GM12878 (cell line): ENCODE data around the gene AKAP13. TPM values are rescaled to one million over a fixed set of nuclear protein-coding genes. Genes with fewer than 3 reads are reported as not detected.
A peak's percentile ranks its signal among the peaks of the same experiment; 100 is the strongest.

Experiments
- ATF2 ChIP-seq: IDR thresholded peaks from 2 replicates; pipeline ENCODE4 v1.6.1; 2012; ENCODE audit warnings: low read length, inconsistent platforms
- CBFB ChIP-seq: IDR thresholded peaks from 2 replicates; pipeline ENCODE4 v1.6.1; 2016; ENCODE audit warnings: antibody characterized with exemption, low read depth
- CTCF ChIP-seq, 3 experiments: IDR thresholded peaks in 2 of 3; conservative IDR thresholded peaks in 1 of 3; 2 replicates each; pipeline ENCODE4 v1.5.1; 2011; ENCODE audit warnings: low read depth in 3 of 3, low read length in 3 of 3, mild to moderate bottlenecking in 3 of 3, control low read depth in 2 of 3, moderate library complexity in 2 of 3, inconsistent platforms in 1 of 3, mixed read lengths in 1 of 3; ENCODE audit not compliant: control insufficient read depth in 2 of 3, insufficient read depth in 1 of 3; ENCODE audit errors: extremely low read depth in 1 of 3
- EED ChIP-seq: sonication (generic); IDR thresholded peaks from 2 replicates; pipeline ENCODE4 v1.6.1; 2016; ENCODE audit warnings: antibody characterized with exemption, low read depth
- ESRRA ChIP-seq: IDR thresholded peaks from 2 replicates; pipeline ENCODE4 v1.6.1; 2012; ENCODE audit warnings: mild to moderate bottlenecking, low read length, improper control_type of control experiment
- GATAD2B ChIP-seq: fragments of 450-650 bp; conservative IDR thresholded peaks from 2 replicates; pipeline ENCODE4 v1.6.1; 2017; ENCODE audit warnings: low read depth, mild to moderate bottlenecking, moderate library complexity
- IKZF1 ChIP-seq: fragments of 450-650 bp; conservative IDR thresholded peaks from 2 replicates; pipeline ENCODE4 v1.6.1; 2017; ENCODE audit warnings: antibody characterized with exemption, mild to moderate bottlenecking
- IRF5 ChIP-seq: fragments of 450-650 bp; IDR thresholded peaks from 2 replicates; pipeline ENCODE4 v1.6.1; 2017; ENCODE audit warnings: borderline replicate concordance
- MEF2A ChIP-seq: IDR thresholded peaks from 2 replicates; pipeline ENCODE4 v1.6.1; 2011; ENCODE audit warnings: low read depth, mild to moderate bottlenecking, low read length, moderate library complexity; ENCODE audit not compliant: insufficient read depth
- MTA2 ChIP-seq: fragments of 450-650 bp; IDR thresholded peaks from 2 replicates; pipeline ENCODE4 v1.6.1; 2016; ENCODE audit warnings: low read depth, mild to moderate bottlenecking, moderate library complexity
- NFIC ChIP-seq: IDR thresholded peaks from 2 replicates; pipeline ENCODE4 v1.6.1; 2012; ENCODE audit warnings: low read depth, mild to moderate bottlenecking, inconsistent platforms, low read length, moderate library complexity
- NFYB ChIP-seq: IDR thresholded peaks from 2 replicates; pipeline ENCODE4 v1.6.1; 2011; ENCODE audit warnings: low read depth, mild to moderate bottlenecking, low read length, improper control_type of control experiment, moderate library complexity; ENCODE audit not compliant: insufficient read depth
- NKRF ChIP-seq: fragments of 450-650 bp; conservative IDR thresholded peaks from 2 replicates; pipeline ENCODE4 v1.6.1; 2017; ENCODE audit warnings: mild to moderate bottlenecking, moderate library complexity
- NR2C2 ChIP-seq: IDR thresholded peaks from 2 replicates; pipeline ENCODE4 v1.6.1; 2011; ENCODE audit warnings: borderline replicate concordance, low read depth; ENCODE audit not compliant: control insufficient read depth, insufficient read length
- NR2F1 ChIP-seq: fragments of 450-650 bp; conservative IDR thresholded peaks from 2 replicates; pipeline ENCODE4 v1.6.1; 2017; ENCODE audit warnings: mild to moderate bottlenecking
- POLR2AphosphoS5 ChIP-seq: IDR thresholded peaks from 2 replicates; pipeline ENCODE4 v1.6.1; 2011; ENCODE audit warnings: mild to moderate bottlenecking, low read length, inconsistent platforms
- RB1 ChIP-seq: fragments of 450-650 bp; formaldehyde crosslinking; IDR thresholded peaks from 2 replicates; pipeline ENCODE4 v1.6.1; 2017; ENCODE audit warnings: mild to moderate bottlenecking, borderline replicate concordance
- RCOR1 ChIP-seq: conservative IDR thresholded peaks from 2 replicates; pipeline ENCODE4 v1.6.1; 2012; ENCODE audit warnings: low read depth, low read length, improper control_type of control experiment
- SMAD1 ChIP-seq: fragments of 450-650 bp; IDR thresholded peaks from 2 replicates; pipeline ENCODE4 v1.6.1; 2018; ENCODE audit warnings: mild to moderate bottlenecking, low read depth; ENCODE audit not compliant: partially characterized antibody
- SRF ChIP-seq, 2 experiments: IDR thresholded peaks; 2 replicates each; pipeline ENCODE4 v1.6.1; 2011; ENCODE audit warnings: low read depth in 2 of 2, low read length in 2 of 2, mild to moderate bottlenecking in 1 of 2, moderate library complexity in 1 of 2
- TCF12 ChIP-seq: IDR thresholded peaks from 2 replicates; pipeline ENCODE4 v1.6.1; 2011; ENCODE audit warnings: low read depth, mild to moderate bottlenecking, low read length
- ZBED1 ChIP-seq: IDR thresholded peaks from 2 replicates; pipeline ENCODE4 v1.6.1; 2016; ENCODE audit warnings: borderline replicate concordance
- ZNF207 ChIP-seq: fragments of 450-650 bp; IDR thresholded peaks from 2 replicates; pipeline ENCODE4 v1.6.1; 2014; ENCODE audit warnings: antibody characterized with exemption, mild to moderate bottlenecking, borderline replicate concordance
- ZSCAN29 ChIP-seq: fragments of 450-650 bp; IDR thresholded peaks from 2 replicates; pipeline ENCODE4 v1.6.1; 2017; ENCODE audit warnings: mild to moderate bottlenecking, moderate library complexity
- polyA plus RNA-seq, 11 experiments: library from polyadenylated mRNA; depleted of rRNA in 4 of 11; unstranded in 6 of 11; stranded (reverse) in 5 of 11; fragments of >200 nt; fragmentation: Nextera tagmentation in 4 of 11; fragmentation: Illumina TruSeq in 1 of 11; extraction: Ambion mirVana in 4 of 11; extraction: Trizol in 1 of 11; gene quantifications; 1 replicate in 1 of 11; 2 replicates in 10 of 11; pipeline versions ENCODE4 v1.2.1 to v1.2.3, GENCODE V29; 2011 to 2016; ENCODE audit warnings: inconsistent platforms in 2 of 11, missing spikeins in 2 of 11, low read depth in 1 of 11
- total RNA-seq, 4 experiments: library from RNA; depleted of rRNA in 3 of 4; stranded (reverse); fragments of >200 nt in 3 of 4; fragmentation: Illumina TruSeq in 1 of 4; extraction: Trizol in 1 of 4; gene quantifications; 2 replicates each; pipeline versions ENCODE4 v1.2.1 to v1.2.3, GENCODE V29; 2013 to 2021

Gene AKAP13
- total and polyA plus RNA-seq, 10 of the 15 experiments (the other 5 are each of a cell fraction or from before 2014, with no cell fraction given), result 14.4 to 74.9 (median 55.1) TPM

GRCh38 chr15:85457392-85457968 is 77.1 kb downstream of the AKAP13 start (continued):
- TF ChIP-seq ZNF207 (no peak), MEF2A (no peak), EED (peak; percentile 32; the same call in 1 of the 2 replicates), TCF12 (0 out of 2 replicates have a peak, but pooled peaks have one; percentile 55), SMAD1 (no peak), CTCF (IDR thresholded peaks at IDR 0.05 in 2 of 3, conservative IDR thresholded peaks at IDR 0.05 in 1 of 3; ENCODE audit: control insufficient read depth in 2 of 3, extremely low read depth in 1 of 3, insufficient read depth in 1 of 3, low read depth in 3 of 3, low read length in 3 of 3) (no peak), POLR2AphosphoS5 (peak; percentile 53; the same call in 1 of the 2 replicates), NR2F1 (no peak), MTA2 (peak; percentile 39; the same call in 1 of the 2 replicates), IKZF1 (no peak), NKRF (no peak; the same call in 1 of the 2 replicates), RCOR1 (no peak), NFYB (no peak), CBFB (no peak), SRF (IDR thresholded peaks at IDR 0.05; ENCODE audit: low read depth in 2 of 2, low read length in 2 of 2) (no peak), ESRRA (no peak), ATF2 (peak; percentile 38; the same call in 1 of the 2 replicates), NR2C2 (no peak), IRF5 (no peak), GATAD2B (no peak), NFIC (no peak), ZSCAN29 (no peak), RB1 (no peak), ZBED1 (no peak)
